Lower leg skin (tissue), 3 donors: ENCODE results near the gene MRPS11.

ENCODE experiments used
- POLR2A ChIP-seq, 2 donors: fragments of 450-650 bp; IDR thresholded peaks; one replicate each; pipeline ENCODE4 v1.6.1; 2016 to 2017; ENCODE audit warnings: antibody characterized with exemption in 2 of 2, mild to moderate bottlenecking in 1 of 2, moderate library complexity in 1 of 2
- TF ChIP-seq, protein P1 (sequence below), 3 donors: fragments of 450-650 bp; IDR thresholded peaks; one replicate each; pipeline ENCODE4 v1.5.1; 2016; ENCODE audit warnings: antibody characterized with exemption in 3 of 3, mild to moderate bottlenecking in 3 of 3, moderate library complexity in 2 of 3

DNA sequence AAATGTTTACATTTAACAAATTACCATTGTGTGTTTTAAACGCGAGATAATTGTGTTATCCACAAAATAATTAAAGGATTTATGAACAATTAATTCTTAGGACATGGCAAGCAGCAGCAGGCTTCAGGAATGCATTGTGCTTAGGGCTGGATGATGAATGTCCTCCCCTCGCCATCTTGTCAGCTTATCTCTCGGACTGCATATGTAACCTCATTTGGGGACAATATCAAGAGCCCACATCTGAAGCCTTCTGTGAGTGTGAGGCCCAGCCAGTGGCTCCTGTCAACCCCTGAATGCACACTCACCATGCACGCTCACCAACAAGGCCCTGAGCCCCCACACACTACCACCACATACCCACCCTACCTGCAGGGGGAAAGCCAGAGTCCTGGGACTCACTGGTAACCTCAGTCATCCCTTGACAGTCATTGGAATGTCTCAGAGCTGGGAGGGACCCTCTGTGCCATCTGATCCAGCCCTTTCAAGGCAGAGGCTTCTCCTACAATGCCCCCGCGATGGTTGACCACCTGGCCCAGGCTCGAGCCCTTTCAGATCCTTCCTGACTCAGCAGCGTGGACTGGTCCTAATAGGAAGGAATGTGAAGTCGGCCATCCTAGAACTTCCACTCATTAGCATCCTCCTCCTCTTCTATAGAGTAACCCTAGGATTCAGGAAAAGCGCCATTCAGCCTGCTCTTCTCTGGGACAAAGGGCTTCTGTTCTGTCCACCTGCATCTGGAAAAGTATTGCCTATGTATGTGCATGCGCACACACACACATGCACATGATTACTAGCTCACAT is 38.5 kb upstream of the MRPS11 start:
- TF ChIP-seq, protein P1, sequence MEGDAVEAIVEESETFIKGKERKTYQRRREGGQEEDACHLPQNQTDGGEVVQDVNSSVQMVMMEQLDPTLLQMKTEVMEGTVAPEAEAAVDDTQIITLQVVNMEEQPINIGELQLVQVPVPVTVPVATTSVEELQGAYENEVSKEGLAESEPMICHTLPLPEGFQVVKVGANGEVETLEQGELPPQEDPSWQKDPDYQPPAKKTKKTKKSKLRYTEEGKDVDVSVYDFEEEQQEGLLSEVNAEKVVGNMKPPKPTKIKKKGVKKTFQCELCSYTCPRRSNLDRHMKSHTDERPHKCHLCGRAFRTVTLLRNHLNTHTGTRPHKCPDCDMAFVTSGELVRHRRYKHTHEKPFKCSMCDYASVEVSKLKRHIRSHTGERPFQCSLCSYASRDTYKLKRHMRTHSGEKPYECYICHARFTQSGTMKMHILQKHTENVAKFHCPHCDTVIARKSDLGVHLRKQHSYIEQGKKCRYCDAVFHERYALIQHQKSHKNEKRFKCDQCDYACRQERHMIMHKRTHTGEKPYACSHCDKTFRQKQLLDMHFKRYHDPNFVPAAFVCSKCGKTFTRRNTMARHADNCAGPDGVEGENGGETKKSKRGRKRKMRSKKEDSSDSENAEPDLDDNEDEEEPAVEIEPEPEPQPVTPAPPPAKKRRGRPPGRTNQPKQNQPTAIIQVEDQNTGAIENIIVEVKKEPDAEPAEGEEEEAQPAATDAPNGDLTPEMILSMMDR (IDR thresholded peaks at IDR 0.05) = no peak
- TF ChIP-seq POLR2A (IDR thresholded peaks at IDR 0.05) = no peak
